HEK293 (cell line): ENCODE data around the gene NTSR2.

Experiments
- CTCF ChIA-PET: fragments of 350-600 bp; formaldehyde crosslinking; extraction: SDS; loops from one replicate; lab custom pipeline; 2021; ENCODE audit warnings: antibody characterized with exemption; lab: Yijun Ruan, JAX
- POLR2A ChIA-PET: fragments of 300-600 bp; formaldehyde crosslinking; extraction: SDS; loops from one replicate; lab custom pipeline; 2020; ENCODE audit warnings: antibody characterized with exemption, inconsistent platforms; lab: Yijun Ruan, JAX
- H3K27ac ChIP-seq: fragments of 200-500 bp; sonication (Bioruptor generic); 2 replicates; pipeline ENCODE4 v1.5.1; 2014; ENCODE audit warnings: low read depth, low read length, control low read depth, inconsistent platforms; ENCODE audit errors: extremely low read depth
- H3K36me3 ChIP-seq, 2 experiments: fragments of 200-500 bp in 1 of 2; sonication (Bioruptor generic) in 1 of 2; 1 replicate in 1 of 2; 2 replicates in 1 of 2; pipeline ENCODE4 v1.5.1; 2014 to 2017; ENCODE audit warnings: inconsistent platforms in 2 of 2, low read length in 2 of 2; ENCODE audit not compliant: control insufficient read depth in 2 of 2, insufficient read depth in 1 of 2
- H3K4me1 ChIP-seq: fragments of 200-500 bp; sonication (Bioruptor generic); 2 replicates; pipeline ENCODE4 v1.5.1; 2014; ENCODE audit warnings: mild to moderate bottlenecking, low read length, inconsistent platforms; ENCODE audit not compliant: control insufficient read depth, insufficient read depth
- H3K4me3 ChIP-seq: 2 replicates; pipeline ENCODE4 v1.5.1; 2011; ENCODE audit warnings: low read depth, mild to moderate bottlenecking, control low read depth, low read length, moderate library complexity
- H3K9me3 ChIP-seq: fragments of 200-500 bp; sonication (Bioruptor generic); 2 replicates; pipeline ENCODE4 v1.5.1; 2014; ENCODE audit warnings: low read depth, low read length, inconsistent platforms; ENCODE audit not compliant: control insufficient read depth, insufficient read depth
- MYNN ChIP-seq: fragments of 450-650 bp; formaldehyde crosslinking; IDR thresholded peaks from 2 replicates; pipeline ENCODE4 v1.5.1; 2016; ENCODE audit warnings: missing biosample characterization, missing genetic modification characterization, borderline replicate concordance
- PBX3 ChIP-seq: sonication (generic); formaldehyde crosslinking; IDR thresholded peaks from 2 replicates; pipeline ENCODE4 v1.8.1; 2022; ENCODE audit warnings: mild to moderate bottlenecking, moderate library complexity, missing genetic modification reagents
- PRDM10 ChIP-seq: fragments of 450-650 bp; formaldehyde crosslinking; IDR thresholded peaks from 2 replicates; pipeline ENCODE4 v1.5.1; 2016; ENCODE audit warnings: missing biosample characterization, missing genetic modification characterization
- PRDM6 ChIP-seq: fragments of 450-650 bp; formaldehyde crosslinking; IDR thresholded peaks from 2 replicates; pipeline ENCODE4 v1.5.1; 2017; ENCODE audit warnings: missing biosample characterization, missing genetic modification characterization
- SALL2 ChIP-seq: fragments of 450-650 bp; formaldehyde crosslinking; IDR thresholded peaks from 2 replicates; pipeline ENCODE4 v1.5.0; 2017; ENCODE audit warnings: missing biosample characterization, mild to moderate bottlenecking, missing genetic modification characterization, borderline replicate concordance
- SP2 ChIP-seq: fragments of 450-650 bp; formaldehyde crosslinking; IDR thresholded peaks from 2 replicates; pipeline ENCODE4 v1.5.1; 2016; ENCODE audit warnings: missing biosample characterization, missing genetic modification characterization
- SP7 ChIP-seq: fragments of 450-650 bp; formaldehyde crosslinking; IDR thresholded peaks from 2 replicates; pipeline ENCODE4 v1.5.1; 2016; ENCODE audit warnings: missing biosample characterization, missing genetic modification characterization
- TCF7L2 ChIP-seq: IDR thresholded peaks from 2 replicates; pipeline ENCODE4 v1.6.1; 2011; ENCODE audit warnings: low read depth, mild to moderate bottlenecking, inconsistent platforms, low read length, moderate library complexity, borderline replicate concordance
- ZNF133 ChIP-seq: fragments of 450-650 bp; formaldehyde crosslinking; IDR thresholded peaks from 2 replicates; pipeline ENCODE4 v1.5.1; 2016; ENCODE audit warnings: missing biosample characterization, missing genetic modification characterization
- ZNF146 ChIP-seq: fragments of 450-650 bp; formaldehyde crosslinking; IDR thresholded peaks from 2 replicates; pipeline ENCODE4 v1.5.1; 2016; ENCODE audit warnings: missing biosample characterization, missing genetic modification characterization
- ZNF19 ChIP-seq: fragments of 450-650 bp; formaldehyde crosslinking; IDR thresholded peaks from 2 replicates; pipeline ENCODE4; 2016; ENCODE audit warnings: missing biosample characterization, missing genetic modification characterization, low read depth
- ZNF214 ChIP-seq: fragments of 450-650 bp; formaldehyde crosslinking; IDR thresholded peaks from 2 replicates; pipeline ENCODE4 v1.5.1; 2017; ENCODE audit warnings: missing biosample characterization, mild to moderate bottlenecking, missing genetic modification characterization, borderline replicate concordance
- ZNF223 ChIP-seq: fragments of 450-650 bp; formaldehyde crosslinking; IDR thresholded peaks from 2 replicates; pipeline ENCODE4 v1.5.1; 2016; ENCODE audit warnings: missing biosample characterization, missing genetic modification characterization
- ZNF362 ChIP-seq: fragments of 450-650 bp; formaldehyde crosslinking; IDR thresholded peaks from 2 replicates; pipeline ENCODE4 v1.5.1; 2016; ENCODE audit warnings: missing biosample characterization, missing genetic modification characterization
- ZNF37A ChIP-seq: fragments of 450-650 bp; IDR thresholded peaks from 2 replicates; pipeline ENCODE4 v1.5.1; 2018; ENCODE audit warnings: missing biosample characterization, missing genetic modification characterization
- ZNF629 ChIP-seq: fragments of 450-650 bp; formaldehyde crosslinking; IDR thresholded peaks from 2 replicates; pipeline ENCODE4 v1.5.1; 2017; ENCODE audit warnings: missing biosample characterization, missing genetic modification characterization
- ZNF677 ChIP-seq: fragments of 450-650 bp; IDR thresholded peaks from 2 replicates; pipeline ENCODE4 v1.5.0; 2018; ENCODE audit warnings: missing biosample characterization, mild to moderate bottlenecking, missing genetic modification characterization, moderate library complexity
- ZNF747 ChIP-seq: fragments of 450-650 bp; formaldehyde crosslinking; IDR thresholded peaks from 2 replicates; pipeline ENCODE4 v1.5.1; 2016; ENCODE audit warnings: missing biosample characterization, missing genetic modification characterization
- ZNF777 ChIP-seq: fragments of 450-650 bp; formaldehyde crosslinking; IDR thresholded peaks from 2 replicates; pipeline ENCODE4 v1.5.1; 2017; ENCODE audit warnings: missing biosample characterization, missing genetic modification characterization, borderline replicate concordance

Gene NTSR2

GRCh38 chr2:11687736-11688135, 17.7 kb upstream of the NTSR2 start:
- ChIA-PET CTCF (interaction anchor here (0.6 to 13.9 kb wide), 34 partner anchors 9 to 1840 kb away, joined by 3 to 247 read pairs (median 4); no protein-coding TSS in a partner anchor), POLR2A (interaction anchor here (1.0 kb wide), 1 partner anchor 56 kb away, joined by 4 read pairs; no protein-coding TSS in a partner anchor)
- H3K4me1 ChIP-seq: no peaks in the 10 kb centered on the region
- no peak for TF ChIP-seq PBX3 (CRISPR knock-in tag)
- no peak for TF ChIP-seq SALL2 (tag by site-specific recombination)
- TF ChIP-seq ZNF146 (tag by site-specific recombination): no peak
- no peak for TF ChIP-seq ZNF629 (tag by site-specific recombination)
- TF ChIP-seq PRDM6 (tag by site-specific recombination): no peak
- TF ChIP-seq PRDM10 (tag by site-specific recombination): no peak
- no peak for TF ChIP-seq TCF7L2
- no peak for TF ChIP-seq ZNF37A (tag by site-specific recombination)
- TF ChIP-seq ZNF677 (tag by site-specific recombination): no peak
- no peak for TF ChIP-seq ZNF19
- no peak for TF ChIP-seq ZNF133
- no peak for TF ChIP-seq ZNF223 (tag by site-specific recombination)
- H3K27ac ChIP-seq: no peak overlapping the region
- H3K36me3 ChIP-seq: no peaks in the 10 kb centered on the region
- H3K9me3 ChIP-seq: no peaks in the 10 kb centered on the region
- H3K4me3 ChIP-seq: no peak overlapping the region

GRCh38 chr2:11685906-11686470, 16.0 kb upstream of the NTSR2 start:
- H3K4me1 ChIP-seq: no peaks in the 10 kb centered on the region
- no peaks in the 10 kb centered on the region for H3K36me3 ChIP-seq
- no peaks in the 10 kb centered on the region for H3K9me3 ChIP-seq
- ChIA-PET POLR2A (no interaction called here), CTCF (interaction anchor here (0.5 to 13.9 kb wide), 4 partner anchors 95 to 561 kb away, joined by 3 to 247 read pairs (median 3); no protein-coding TSS in a partner anchor)
- H3K27ac ChIP-seq: no peak overlapping the region
- no peak overlapping the region for H3K4me3 ChIP-seq
- TF ChIP-seq ZNF777 (tag by site-specific recombination) (no peak), SP7 (no peak), ZNF214 (no peak), ZNF362 (tag by site-specific recombination) (no peak), SP2 (tag by site-specific recombination) (no peak), ZNF747 (no peak), MYNN (no peak)
- TF ChIP-seq, all 188 proteins: peak for 0
